HG03378 (cell line): ENCODE measurements around the gene TSPOAP1.

Experiments
- ATAC-seq: cut with Tn5 transposase; IDR thresholded peaks from one replicate; pipeline ENCODE4 v1.9.1; 2021; ENCODE audit warnings: mild to moderate bottlenecking, moderate library complexity; ENCODE audit not compliant: unreplicated experiment

The TSPOAP1 gene

GRCh38 chr17:58267347-58268324 is 61.0 kb downstream of the TSPOAP1 start:
- ATAC-seq: no peak

- ATAC-seq: no peak
These were observed 62.4 kb downstream of the TSPOAP1 start for GRCh38 chr17:58265902-58266875.

GRCh38 chr17:58265271-58265670 is 63.3 kb downstream of the TSPOAP1 start:
- no peak for ATAC-seq

- ATAC-seq: no peak
These were observed 64.0 kb downstream of the TSPOAP1 start for GRCh38 chr17:58264407-58265103.

GRCh38 chr17:58263773-58264172 is 64.8 kb downstream of the TSPOAP1 start:
- ATAC-seq: no peak

- no peak for ATAC-seq
These were observed 66.4 kb downstream of the TSPOAP1 start for GRCh38 chr17:58262149-58262548.

GRCh38 chr17:58254803-58255202 is 73.8 kb downstream of the TSPOAP1 start:
- ATAC-seq: no peak

- ATAC-seq: no peak
These were observed 75.5 kb downstream of the TSPOAP1 start for GRCh38 chr17:58253082-58253481.

- ATAC-seq: no peak
These were observed 76.5 kb downstream of the TSPOAP1 start for GRCh38 chr17:58252141-58252540.
